Activated T-cell treated with anti-CD3 and anti-CD28 coated beads, Interleukin-2, amount 50 U/mL, for 72 hours (primary cell): Measurements from ENCODE around the gene BLMH. TPM values are rescaled to one million over a fixed set of nuclear protein-coding genes. Genes with fewer than 3 reads are reported as not detected.

Experiments used
- ATAC-seq, 2 donors: fragments of 150-1000 bp; cut with Tn5 transposase; replicated peaks in 1 of 2; 2 replicates each; pipeline ENCODE4 v1.10.0; 2021; ENCODE audit warnings: moderate library complexity in 2 of 2, mild to moderate bottlenecking in 1 of 2
- DNase-seq, 2 donors: peaks; one replicate each; pipeline ENCODE4 v3.0.0; 2021 to 2022; ENCODE audit warnings: mixed read lengths in 1 of 2
- H3K27ac Mint-ChIP-seq: one replicate; pipeline ENCODE4 v1.8.0; 2022; ENCODE audit warnings: mild to moderate bottlenecking, moderate library complexity, mixed read lengths
- H3K27me3 Mint-ChIP-seq: one replicate; pipeline ENCODE4 v1.8.0; 2022; ENCODE audit warnings: low read depth, mixed read lengths
- H3K36me3 Mint-ChIP-seq, 2 donors: one replicate each; pipeline ENCODE4 v1.8.0; 2022; ENCODE audit warnings: mixed read lengths in 2 of 2, mild to moderate bottlenecking in 1 of 2; ENCODE audit not compliant: insufficient read depth in 2 of 2
- H3K4me1 Mint-ChIP-seq: one replicate; pipeline ENCODE4 v1.8.0; 2022; ENCODE audit warnings: low read depth, mixed read lengths
- H3K4me3 Mint-ChIP-seq, 2 donors: one replicate each; pipeline ENCODE4 v1.8.0; 2022; ENCODE audit warnings: mild to moderate bottlenecking in 2 of 2, mixed read lengths in 2 of 2, moderate library complexity in 2 of 2
- H3K9me3 Mint-ChIP-seq, 2 donors: one replicate each; pipeline ENCODE4 v1.8.0; 2022; ENCODE audit warnings: mixed read lengths in 2 of 2
- total RNA-seq, 2 donors: library from RNA; stranded (reverse); gene quantifications; one replicate each; pipeline ENCODE4 v1.2.3, GENCODE V29; 2022

Gene BLMH
- total RNA-seq, 2 donors from 2014 or later, result 49.5 to 63.9 TPM

DNA sequence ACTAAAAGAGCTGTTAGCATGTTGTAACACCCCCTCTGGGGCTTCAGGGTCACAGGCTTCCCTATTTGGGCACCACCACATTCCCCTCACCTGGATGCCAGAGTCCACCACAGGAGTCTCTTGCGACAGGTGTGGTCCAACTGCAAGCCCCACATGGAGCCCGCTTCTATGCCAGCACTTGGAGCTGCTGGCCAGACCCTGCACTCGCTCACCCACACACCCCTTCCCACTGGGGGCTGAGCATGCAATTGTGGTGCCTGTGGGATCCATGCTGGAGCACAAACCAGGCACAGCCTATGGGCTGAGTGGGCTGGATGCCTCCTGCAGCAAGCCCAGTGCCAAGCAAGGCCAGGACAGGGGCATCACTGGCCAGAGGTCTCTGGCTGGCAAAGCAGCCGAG lies 6.0 kb upstream of the BLMH start:
- H3K4me1 Mint-ChIP-seq, result no peaks in the 10 kb centered on the region

DNA sequence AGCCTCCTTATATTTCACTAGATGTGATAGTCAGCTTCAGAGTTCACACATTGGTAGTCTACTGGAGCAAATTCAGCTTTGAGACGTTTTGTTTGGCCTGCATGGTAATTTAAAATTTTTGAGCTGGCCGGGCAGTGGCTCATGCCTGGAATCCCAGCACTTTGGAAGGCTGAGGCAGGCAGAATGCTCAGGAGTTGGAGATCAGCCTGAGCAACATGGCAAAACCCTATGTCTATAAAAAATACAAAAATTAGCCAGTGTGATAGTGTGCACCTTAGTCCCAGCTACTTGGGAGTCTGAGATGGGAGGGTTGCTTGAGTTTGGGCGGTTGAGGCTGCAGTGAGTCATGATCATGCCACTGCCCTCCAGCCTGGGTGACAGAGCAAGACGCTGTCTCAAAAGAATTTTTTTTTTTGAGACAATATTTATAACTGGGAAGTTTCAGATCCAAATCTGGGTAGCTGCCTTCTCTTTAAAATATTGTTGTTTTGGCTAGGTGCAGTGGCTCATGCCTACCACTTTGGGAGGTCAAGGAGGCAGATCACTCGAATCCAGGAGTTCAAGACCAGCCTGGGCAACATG lies 4.8 kb upstream of the BLMH start:
- Mint-ChIP-seq H3K4me3 (no peak overlapping the region), H3K9me3 (no peaks in the 10 kb centered on the region), H3K27me3 (no peaks in the 10 kb centered on the region), H3K36me3 (peaks cover 0 to 2% of the 10 kb centered on the region in 2 donors), H3K4me1 (no peaks in the 10 kb centered on the region), H3K27ac (no peak overlapping the region)
- DNase-seq (no peak), ATAC-seq (no peak)

More for the DNA sequence above, 6.0 kb upstream of the BLMH start:
- no peak overlapping the region for H3K27ac Mint-ChIP-seq
- no peaks in the 10 kb centered on the region for H3K27me3 Mint-ChIP-seq
- H3K36me3 Mint-ChIP-seq, result peaks cover 0 to 2% of the 10 kb centered on the region in 2 donors
- no peaks in the 10 kb centered on the region for H3K9me3 Mint-ChIP-seq
- no peak overlapping the region for H3K4me3 Mint-ChIP-seq
- ATAC-seq, result no peak
- no peak for DNase-seq

DNA sequence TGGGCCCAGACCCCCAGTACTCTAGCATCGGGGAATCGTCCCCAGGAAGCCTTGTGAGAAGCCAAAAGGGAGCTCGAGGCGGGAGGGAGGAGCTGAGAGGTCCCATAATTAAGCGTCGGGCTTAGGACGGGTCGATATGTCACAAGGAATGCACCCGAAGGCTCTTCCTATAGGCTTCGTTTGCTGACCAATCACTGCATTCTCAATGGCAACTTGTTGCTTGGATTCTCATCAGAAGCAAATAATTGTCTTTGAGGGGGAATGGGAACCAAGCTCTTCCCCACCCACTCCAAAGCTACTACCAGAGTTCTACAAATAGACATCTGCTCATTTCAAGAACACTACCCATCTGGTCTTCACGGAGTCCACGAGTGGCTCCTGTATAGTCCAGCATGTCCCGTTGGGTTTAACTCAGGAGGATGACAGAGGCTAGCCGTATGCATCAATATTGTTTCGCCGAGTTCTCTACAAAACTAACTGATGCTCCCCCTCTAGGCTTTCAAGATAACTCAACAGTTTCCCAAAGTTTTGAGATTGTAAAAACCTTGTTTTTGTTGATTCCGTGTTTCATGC lies 628 bp upstream of the BLMH start:
- H3K9me3 Mint-ChIP-seq, result no peaks in the 10 kb centered on the region
- no peak for ATAC-seq
- H3K4me1 Mint-ChIP-seq, result peaks cover 20% of the 10 kb centered on the region
- peaks cover 3 to 10% of the 10 kb centered on the region in 2 donors for H3K36me3 Mint-ChIP-seq
- no peak for DNase-seq
- peak overlapping the region in 1 of 2 donors; percentile 76 for H3K4me3 Mint-ChIP-seq
- H3K27me3 Mint-ChIP-seq, result no peaks in the 10 kb centered on the region
- no peak overlapping the region for H3K27ac Mint-ChIP-seq

DNA sequence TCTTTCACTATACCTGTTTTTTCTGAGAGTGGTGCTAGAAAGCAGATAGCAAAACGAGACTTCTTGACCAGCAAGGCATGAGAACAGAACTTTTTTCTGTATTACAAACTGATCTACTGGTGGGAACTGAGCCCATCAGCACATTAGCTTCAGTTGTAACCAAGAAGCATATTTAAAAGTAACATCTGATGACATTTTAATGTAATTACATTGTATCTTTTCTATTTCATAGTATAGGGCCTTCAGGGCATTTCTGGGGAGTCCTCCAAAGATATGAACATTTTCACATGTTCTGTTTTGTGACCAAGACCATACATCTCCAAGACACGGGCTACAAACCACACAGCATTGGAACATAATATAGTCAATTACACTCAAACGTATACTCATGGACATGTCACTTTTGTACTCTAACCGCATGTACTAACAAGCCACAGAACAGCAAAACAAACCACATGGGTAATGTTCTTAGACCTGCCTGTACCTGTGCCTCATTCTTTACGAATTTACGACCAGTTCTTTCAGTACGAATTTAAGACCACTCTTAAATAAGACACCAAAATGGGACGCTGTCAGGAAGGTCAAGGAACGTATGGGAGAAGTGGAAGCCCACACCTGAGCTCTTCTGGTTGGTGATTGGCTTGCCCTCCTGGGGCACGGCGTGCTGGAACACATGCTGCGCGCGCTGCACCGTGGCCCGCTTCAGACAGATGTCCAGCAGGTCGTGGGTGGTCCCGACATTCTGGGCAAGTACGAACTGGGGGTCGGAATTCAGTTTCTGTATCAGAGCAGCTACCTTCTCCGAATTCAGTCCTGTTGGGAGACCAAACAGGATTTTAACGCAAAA lies 825 bp downstream of the BLMH start:
- Mint-ChIP-seq H3K27me3 (no peaks in the 10 kb centered on the region), H3K4me3 (peak overlapping the region; percentile 91 to 93), H3K9me3 (no peaks in the 10 kb centered on the region), H3K4me1 (peaks cover 20% of the 10 kb centered on the region), H3K36me3 (peaks cover 3 to 19% of the 10 kb centered on the region in 2 donors), H3K27ac (peak overlapping the region; percentile 76)
- ATAC-seq, result peak; percentile 83 to 86
- DNase-seq, result peak; percentile 39 to 51

DNA sequence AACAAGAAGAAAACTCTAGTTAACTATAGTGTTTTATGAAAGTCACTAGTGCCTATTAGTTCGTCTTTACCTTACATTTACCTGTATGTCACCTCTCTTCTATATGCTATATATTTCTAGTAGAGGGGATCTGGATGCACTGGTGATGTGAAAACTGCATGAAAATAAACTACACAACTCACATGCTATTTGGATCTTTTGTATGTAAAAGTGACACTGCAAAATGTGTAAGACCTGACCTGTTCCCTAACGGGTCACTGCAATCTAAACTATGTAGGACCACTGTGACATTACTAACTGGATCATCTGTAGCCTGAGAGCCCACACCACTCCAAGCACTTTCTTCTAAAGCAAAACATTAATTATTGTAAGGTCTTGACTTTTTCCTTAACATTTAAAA lies 1.7 kb downstream of the BLMH start:
- peak overlapping the region; percentile 91 to 93 for H3K4me3 Mint-ChIP-seq

DNA sequence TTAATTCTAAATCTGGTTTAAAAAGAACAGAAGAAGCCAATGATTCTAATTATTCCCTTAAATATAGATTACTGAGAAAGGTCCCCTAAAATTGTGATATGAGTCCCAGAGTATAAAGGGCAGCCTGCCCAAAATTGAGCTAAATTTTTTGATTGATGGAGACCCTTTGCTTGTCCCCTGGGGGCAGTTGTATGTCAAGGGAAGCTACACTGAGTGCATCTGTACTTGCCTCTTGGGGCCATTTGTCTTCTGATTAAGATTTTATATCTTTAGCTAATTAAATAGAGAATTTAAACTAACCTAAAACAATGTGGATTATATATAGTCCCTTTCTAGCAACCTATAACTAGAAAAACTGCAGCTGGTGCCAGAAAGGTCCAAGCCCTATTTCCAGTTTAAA lies 12.6 kb downstream of the BLMH start:
- ATAC-seq, result no peak
- no peaks in the 10 kb centered on the region for H3K9me3 Mint-ChIP-seq
- H3K4me1 Mint-ChIP-seq, result no peaks in the 10 kb centered on the region
- no peak for DNase-seq
- H3K4me3 Mint-ChIP-seq, result no peak overlapping the region
- no peak overlapping the region for H3K27ac Mint-ChIP-seq
- H3K27me3 Mint-ChIP-seq, result no peaks in the 10 kb centered on the region
- H3K36me3 Mint-ChIP-seq, result peaks cover 5 to 25% of the 10 kb centered on the region in 2 donors

More for the DNA sequence above, 1.7 kb downstream of the BLMH start:
- ATAC-seq (no peak), DNase-seq (no peak)
- H3K27ac Mint-ChIP-seq, result no peak overlapping the region
- H3K36me3 Mint-ChIP-seq, result peaks cover 3 to 21% of the 10 kb centered on the region in 2 donors
- H3K27me3 Mint-ChIP-seq, result no peaks in the 10 kb centered on the region
- no peaks in the 10 kb centered on the region for H3K9me3 Mint-ChIP-seq
- H3K4me1 Mint-ChIP-seq, result peaks cover 20% of the 10 kb centered on the region

DNA sequence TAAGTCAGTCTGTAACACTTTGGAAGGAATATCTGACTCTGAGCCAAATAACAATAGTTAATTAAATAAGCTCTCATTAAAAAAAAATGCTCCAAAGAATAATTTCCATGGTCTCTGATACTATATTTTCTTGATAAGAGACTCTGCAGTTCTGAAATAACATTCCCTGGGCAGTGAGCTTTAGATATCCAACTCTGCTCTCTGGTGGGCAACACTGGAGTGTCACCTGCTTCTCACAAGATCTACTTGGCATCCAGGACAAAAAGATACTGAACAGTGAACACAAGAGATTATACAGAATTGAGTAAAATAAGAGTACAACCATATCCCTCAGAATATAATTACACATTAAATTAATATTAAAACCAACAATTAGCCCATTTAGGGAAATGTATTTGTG lies 13.7 kb downstream of the BLMH start:
- DNase-seq, result no peak
- Mint-ChIP-seq H3K4me3 (no peak overlapping the region), H3K4me1 (no peaks in the 10 kb centered on the region), H3K36me3 (peaks cover 5 to 33% of the 10 kb centered on the region in 2 donors), H3K27ac (no peak overlapping the region), H3K9me3 (no peaks in the 10 kb centered on the region), H3K27me3 (no peaks in the 10 kb centered on the region)
- no peak for ATAC-seq

DNA sequence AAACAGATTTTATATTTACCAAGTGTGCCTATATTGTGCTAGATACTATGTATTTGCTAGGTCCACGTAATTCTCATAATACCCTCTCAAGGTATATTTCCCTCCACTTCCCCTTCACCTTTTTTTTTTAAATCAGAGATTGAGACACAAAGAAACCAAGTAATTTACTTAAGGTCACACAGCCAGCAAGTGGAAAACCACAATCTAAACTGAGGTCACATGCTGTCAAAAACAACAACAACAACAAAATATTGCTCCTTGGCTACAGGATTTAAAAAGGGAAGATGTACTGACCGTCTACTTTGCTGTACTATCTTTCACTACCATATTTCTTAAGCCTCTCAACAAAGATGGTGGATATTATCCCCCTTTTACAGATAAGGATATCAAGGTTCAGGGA lies 15.8 kb downstream of the BLMH start:
- no peak overlapping the region for H3K4me3 Mint-ChIP-seq
- H3K4me1 Mint-ChIP-seq, result no peaks in the 10 kb centered on the region
- no peaks in the 10 kb centered on the region for H3K9me3 Mint-ChIP-seq
- DNase-seq (no peak), ATAC-seq (no peak)
- H3K27me3 Mint-ChIP-seq, result no peaks in the 10 kb centered on the region
- peaks cover 12 to 40% of the 10 kb centered on the region in 2 donors for H3K36me3 Mint-ChIP-seq
- H3K27ac Mint-ChIP-seq, result peak overlapping the region; percentile 36

DNA sequence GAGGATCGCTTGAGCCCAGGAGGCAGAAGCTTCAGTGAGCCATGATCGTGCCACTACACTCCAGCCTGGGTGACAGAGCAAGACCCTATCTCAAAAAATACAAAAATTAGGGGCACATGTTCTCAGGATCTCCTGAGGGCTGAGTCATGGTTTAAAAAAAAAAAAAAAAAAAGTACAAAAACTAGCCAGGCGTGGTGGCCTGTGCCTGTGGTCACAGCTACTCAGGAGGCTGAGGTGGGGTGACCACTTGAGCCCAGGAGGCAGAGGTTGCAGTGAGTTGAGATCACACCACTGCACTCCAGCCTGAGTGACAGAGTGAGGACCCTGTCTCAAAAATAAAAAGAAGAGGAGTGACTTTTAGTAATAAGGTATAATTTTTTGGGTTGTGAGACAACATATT lies 16.9 kb downstream of the BLMH start:
- no peak for ATAC-seq
- H3K4me1 Mint-ChIP-seq, result no peaks in the 10 kb centered on the region
- no peak overlapping the region for H3K27ac Mint-ChIP-seq
- H3K36me3 Mint-ChIP-seq, result peaks cover 12 to 40% of the 10 kb centered on the region in 2 donors
- H3K27me3 Mint-ChIP-seq, result no peaks in the 10 kb centered on the region
- DNase-seq, result no peak
- H3K4me3 Mint-ChIP-seq, result no peak overlapping the region
- H3K9me3 Mint-ChIP-seq, result no peaks in the 10 kb centered on the region

DNA sequence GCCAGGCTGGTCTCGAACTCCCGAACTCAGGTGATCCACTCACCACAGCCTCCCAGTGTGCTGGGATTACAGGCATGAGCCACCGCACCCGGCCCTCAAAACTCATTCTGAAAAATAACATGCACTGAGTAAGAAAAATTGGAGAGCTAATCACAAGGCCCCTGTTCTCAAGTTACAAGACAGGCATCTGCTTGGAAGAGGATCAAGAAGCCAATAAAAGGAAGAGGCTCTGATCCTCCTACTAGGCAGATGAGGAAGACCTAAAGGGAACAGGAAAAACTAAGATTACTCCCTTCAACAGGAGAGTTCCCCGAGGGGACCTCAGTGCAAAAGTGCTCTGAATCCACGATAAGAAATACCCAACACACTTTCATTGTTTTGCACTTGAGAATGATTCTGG lies 18.4 kb downstream of the BLMH start:
- H3K36me3 Mint-ChIP-seq, result peaks cover 12 to 40% of the 10 kb centered on the region in 2 donors

DNA sequence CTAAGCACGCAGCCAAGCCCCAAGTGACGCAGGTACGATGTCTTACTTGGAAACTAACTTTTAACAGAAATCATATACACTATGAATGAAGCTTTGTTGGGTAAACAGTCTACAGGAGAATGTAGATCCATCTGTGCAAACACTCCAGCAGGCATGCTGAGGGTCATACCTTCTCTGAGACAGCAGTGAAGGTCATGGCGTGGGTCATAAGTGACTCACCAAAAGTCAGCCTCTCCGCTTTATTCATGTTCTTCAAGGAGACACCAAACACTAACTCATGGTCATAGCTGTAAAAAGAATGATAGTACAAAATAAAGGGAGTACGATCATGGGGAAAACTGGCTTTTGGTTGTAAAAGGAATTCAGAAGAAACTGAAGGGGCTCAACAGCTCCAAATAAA lies 20.6 kb downstream of the BLMH start:
- no peaks in the 10 kb centered on the region for H3K9me3 Mint-ChIP-seq
- peaks cover 16 to 46% of the 10 kb centered on the region in 2 donors for H3K36me3 Mint-ChIP-seq
- no peaks in the 10 kb centered on the region for H3K4me1 Mint-ChIP-seq
- no peak overlapping the region for H3K4me3 Mint-ChIP-seq
- H3K27ac Mint-ChIP-seq, result no peak overlapping the region
- no peaks in the 10 kb centered on the region for H3K27me3 Mint-ChIP-seq
- DNase-seq (no peak), ATAC-seq (no peak)

More for the DNA sequence above, 18.4 kb downstream of the BLMH start:
- H3K27ac Mint-ChIP-seq, result no peak overlapping the region
- H3K4me3 Mint-ChIP-seq, result no peak overlapping the region
- DNase-seq (no peak), ATAC-seq (no peak)
- H3K4me1 Mint-ChIP-seq, result no peaks in the 10 kb centered on the region
- no peaks in the 10 kb centered on the region for H3K9me3 Mint-ChIP-seq
- H3K27me3 Mint-ChIP-seq, result no peaks in the 10 kb centered on the region

DNA sequence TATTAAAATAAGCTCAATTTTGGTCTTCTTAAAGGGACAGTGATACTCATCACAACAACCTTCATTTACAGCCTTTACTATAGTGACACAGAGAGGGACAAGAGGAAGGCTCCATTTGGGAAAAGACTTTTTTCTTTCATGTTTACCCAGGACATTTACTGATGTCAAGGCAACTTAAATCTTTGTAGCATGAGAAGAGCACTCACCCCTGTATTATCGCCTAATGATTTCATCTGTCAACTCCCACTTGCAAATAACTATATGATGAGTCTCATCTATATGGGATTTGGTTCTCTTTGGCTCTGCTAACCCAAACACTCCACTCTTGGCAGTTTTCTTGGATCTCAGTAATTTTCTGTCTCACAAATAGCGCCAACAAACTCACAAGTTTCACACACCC lies 24.1 kb downstream of the BLMH start:
- H3K9me3 Mint-ChIP-seq, result no peaks in the 10 kb centered on the region
- H3K4me1 Mint-ChIP-seq, result no peaks in the 10 kb centered on the region
- H3K4me3 Mint-ChIP-seq, result no peak overlapping the region
- DNase-seq (no peak), ATAC-seq (no peak)
- no peak overlapping the region for H3K27ac Mint-ChIP-seq
- H3K36me3 Mint-ChIP-seq, result peaks cover 13 to 48% of the 10 kb centered on the region in 2 donors
- H3K27me3 Mint-ChIP-seq, result no peaks in the 10 kb centered on the region

DNA sequence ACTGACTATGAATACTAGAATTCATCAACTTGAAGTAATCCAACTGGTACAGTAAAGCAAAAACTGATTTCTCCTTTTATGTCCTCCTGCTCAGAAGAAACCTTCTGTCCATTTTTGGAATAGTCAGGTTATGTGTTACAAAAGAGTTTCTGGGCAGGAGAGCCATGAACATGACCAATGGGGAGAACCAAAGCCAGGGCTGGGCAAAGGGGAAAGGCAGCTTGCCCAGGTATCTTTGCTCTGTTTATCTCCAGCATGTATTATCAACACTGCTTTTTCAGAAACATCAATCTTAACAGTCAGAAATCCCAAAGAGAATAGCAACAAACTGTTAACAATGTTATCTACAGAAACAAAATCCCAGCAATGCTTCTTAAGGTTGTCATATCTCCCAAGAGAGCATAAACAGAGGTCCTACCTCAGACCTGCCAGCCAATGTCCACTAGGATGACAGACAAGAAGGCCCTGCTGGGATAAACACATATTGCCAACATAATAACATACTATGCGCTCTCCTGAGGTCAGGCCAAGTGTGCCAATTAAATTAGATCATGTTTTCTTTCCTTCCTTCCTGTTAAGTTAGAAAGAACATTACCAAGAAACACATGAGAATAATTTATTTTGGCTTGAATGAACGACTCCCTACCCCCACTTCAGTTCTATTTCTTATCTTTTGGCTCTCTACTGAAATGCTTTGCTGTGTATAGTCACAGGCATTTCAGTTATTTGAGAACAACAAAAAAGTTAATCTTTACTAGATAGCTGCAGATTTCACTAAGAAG lies 28.0 kb downstream of the BLMH start:
- H3K9me3 Mint-ChIP-seq, result no peaks in the 10 kb centered on the region
- peaks cover 8 to 28% of the 10 kb centered on the region in 2 donors for H3K36me3 Mint-ChIP-seq
- ATAC-seq (no peak), DNase-seq (no peak)
- H3K27me3 Mint-ChIP-seq, result no peaks in the 10 kb centered on the region
- H3K4me1 Mint-ChIP-seq, result peaks cover 4% of the 10 kb centered on the region
- no peak overlapping the region for H3K4me3 Mint-ChIP-seq
- H3K27ac Mint-ChIP-seq, result no peak overlapping the region
